ENCODE data around the gene CCDC6. TPM values are rescaled to one million over a fixed set of nuclear protein-coding genes. Genes with fewer than 3 reads are reported as not detected.
A peak's percentile ranks its signal among the peaks of the same experiment; 100 is the strongest.

The CCDC6 gene
- total RNA-seq, 1 experiment from 2014 or later = 58.4 TPM

- DNase-seq = no peak
- Histone ChIP-seq H3K9ac (ENCODE audit: extremely low read depth, insufficient read length, low read length) (no peak overlapping the region), H2BK120ac (ENCODE audit: low read depth, low read length, poor library complexity, severe bottlenecking) (no peak overlapping the region), H4K8ac (replicated peaks; ENCODE audit: insufficient read length, low read depth, low read length) (no peak overlapping the region), H3K27ac (ENCODE audit: insufficient read length, low read depth, low read length) (no peak overlapping the region), H3K79me1 (ENCODE audit: insufficient read depth, low read depth, low read length, poor library complexity, severe bottlenecking) (no peaks in the 10 kb centered on the region), H3K18ac (ENCODE audit: insufficient read length, low read depth, low read length) (no peak overlapping the region), H3K56ac (ENCODE audit: insufficient read length, low read depth, low read length) (no peak overlapping the region), H3K79me2 (ENCODE audit: insufficient read depth, low read length) (peaks cover 50% of the 10 kb centered on the region), H3K4me2 (ENCODE audit: insufficient read depth, insufficient read length, low read length) (no peak overlapping the region), H3K23ac (ENCODE audit: insufficient read length, low read depth, low read length) (no peak overlapping the region), H4K91ac (ENCODE audit: insufficient read length, low read depth, low read length) (no peak overlapping the region), H2AK5ac (ENCODE audit: insufficient read length, low read length) (no peak overlapping the region), H3K4ac (ENCODE audit: low read depth, low read length) (no peak overlapping the region), H2BK20ac (ENCODE audit: low read depth, low read length, poor library complexity, severe bottlenecking) (no peak overlapping the region), H3K9me3 (ENCODE audit: control insufficient read depth, low read depth, low read length) (no peaks in the 10 kb centered on the region), H4K5ac (ENCODE audit: insufficient read length, low read depth, low read length) (no peak overlapping the region), H2AFZ (ENCODE audit: low read length) (no peak overlapping the region), H3K23me2 (ENCODE audit: insufficient read length, low read depth, low read length, poor library complexity, severe bottlenecking) (no peaks in the 10 kb centered on the region), H2BK5ac (ENCODE audit: insufficient read length, low read length) (no peak overlapping the region), H2BK15ac (ENCODE audit: low read depth, low read length) (no peak overlapping the region), H3K4me1 (ENCODE audit: insufficient read depth, low read length) (peaks cover 9% of the 10 kb centered on the region; the same call in 1 of the 2 replicates), H4K20me1 (ENCODE audit: control insufficient read depth, insufficient read depth, insufficient read length) (no peaks in the 10 kb centered on the region), H2BK12ac (ENCODE audit: insufficient read length, low read depth, low read length) (no peak overlapping the region), H3K14ac (ENCODE audit: insufficient read depth, low read length) (no peak overlapping the region), H3T11ph (ENCODE audit: low read length) (no peak overlapping the region), H3K27me3 (ENCODE audit: insufficient read depth, low read length) (no peaks in the 10 kb centered on the region)
- H3K9me3 Mint-ChIP-seq = no peaks in the 10 kb centered on the region
- no CpG with 5 or more reads among the region's 7 CpGs for WGBS (ENCODE audit: extremely low coverage, insufficient read length, low lambda C conversion rate)
- no peak for TF ChIP-seq CTCF (conservative IDR thresholded peaks at IDR 0.05)
- H3K4me3 Mint-ChIP-seq = no peak overlapping the region
- peaks cover 70 to 77% of the 10 kb centered on the region in 2 experiments for H3K4me1 Mint-ChIP-seq
- no peaks in the 10 kb centered on the region for H3K36me3 Mint-ChIP-seq (ENCODE audit: insufficient read depth in 1 of 3, low read depth in 3 of 3)
- H3K27me3 Mint-ChIP-seq (ENCODE audit: low read depth) = no peaks in the 10 kb centered on the region
- H3K27ac Mint-ChIP-seq = peak overlapping the region; percentile 5 to 80 (median 19); a peak in 6 of 7 replicates
These were observed 33.4 kb downstream of the CCDC6 start for GRCh38 chr10:59872892-59873463.
